HG03432 (cell line): ENCODE data around the gene DDX55.
"Not testable (repeated sequence)": the region's sequence is repeated elsewhere in the genome, so short reads cannot be mapped to it uniquely, and the experiment has no call there.

ENCODE experiments used
- ATAC-seq: cut with Tn5 transposase; IDR thresholded peaks from one replicate; pipeline ENCODE4 v1.9.1; 2021; ENCODE audit warnings: mild to moderate bottlenecking, moderate library complexity; ENCODE audit not compliant: unreplicated experiment

Gene DDX55

GRCh38 chr12:123601602-123602489 is at the start of gene DDX55:
Gene DDX55, plus strand, starts transcription at chr12:123602099. Its CDS starts 50 bp downstream, at chr12:123602149.
- ATAC-seq = peak; percentile 93

GRCh38 chr12:123554136-123554535 is 47.8 kb upstream of the DDX55 start:
- not testable (repeated sequence) for ATAC-seq

DNA sequence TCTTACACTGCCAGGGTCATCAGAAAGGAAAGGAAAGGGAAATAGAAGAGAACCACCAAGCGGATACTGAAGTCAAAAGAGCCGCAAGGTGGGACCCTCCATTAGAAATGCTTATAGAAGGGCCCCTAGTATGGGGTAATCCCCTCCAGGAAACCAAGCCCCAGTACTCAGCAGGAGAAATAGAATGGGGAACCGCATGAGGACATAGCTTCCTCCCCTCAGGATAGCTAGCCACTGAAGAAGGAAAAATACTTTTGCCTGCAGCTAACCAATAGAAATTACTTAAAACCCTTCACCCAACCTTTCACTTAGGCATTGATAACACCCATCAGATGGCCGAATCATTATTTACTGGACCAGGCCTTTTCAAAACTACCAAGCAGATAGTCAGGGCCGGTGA is 47.1 kb upstream of the DDX55 start:
- not testable (repeated sequence) for ATAC-seq

DNA sequence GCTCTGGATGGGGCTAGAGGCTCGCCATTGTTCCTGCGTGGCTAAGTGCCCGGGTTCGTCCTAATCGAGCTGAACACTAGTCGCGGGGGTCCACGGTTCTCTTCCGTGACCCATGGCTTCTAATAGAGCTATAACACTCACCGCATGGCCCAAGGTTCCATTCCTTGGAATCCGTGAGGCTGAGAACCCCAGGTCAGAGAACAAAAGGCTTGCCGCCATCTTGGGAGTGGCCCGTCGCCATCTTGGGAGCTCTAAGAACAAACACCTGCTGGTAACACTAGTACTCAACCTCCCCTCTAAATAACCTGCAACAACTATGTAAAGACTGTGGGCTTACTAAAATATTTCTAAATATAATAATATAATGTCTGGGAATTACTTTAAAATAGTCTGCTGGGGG is 43.4 kb upstream of the DDX55 start:
- not testable (repeated sequence) for ATAC-seq

DNA sequence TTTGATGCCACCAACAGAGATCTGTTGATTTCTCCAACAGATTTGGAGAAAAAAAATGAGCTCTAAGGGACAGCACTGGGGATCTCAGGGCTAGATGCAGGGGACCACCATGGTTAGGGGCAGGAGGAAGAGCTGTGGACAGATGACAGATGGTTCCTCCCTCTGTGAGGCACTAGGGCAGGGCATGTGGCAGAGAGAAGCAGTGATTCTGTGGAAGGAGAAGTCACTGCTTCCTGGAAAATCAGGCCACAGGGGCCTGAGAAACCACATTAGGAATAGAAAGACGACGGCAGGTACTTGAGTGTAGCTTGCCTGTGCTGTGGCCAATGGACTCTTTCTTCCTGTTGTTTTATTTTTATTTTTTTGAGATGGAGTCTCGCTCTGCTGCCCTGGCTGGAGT is 42.4 kb upstream of the DDX55 start:
- ATAC-seq = no peak

DNA sequence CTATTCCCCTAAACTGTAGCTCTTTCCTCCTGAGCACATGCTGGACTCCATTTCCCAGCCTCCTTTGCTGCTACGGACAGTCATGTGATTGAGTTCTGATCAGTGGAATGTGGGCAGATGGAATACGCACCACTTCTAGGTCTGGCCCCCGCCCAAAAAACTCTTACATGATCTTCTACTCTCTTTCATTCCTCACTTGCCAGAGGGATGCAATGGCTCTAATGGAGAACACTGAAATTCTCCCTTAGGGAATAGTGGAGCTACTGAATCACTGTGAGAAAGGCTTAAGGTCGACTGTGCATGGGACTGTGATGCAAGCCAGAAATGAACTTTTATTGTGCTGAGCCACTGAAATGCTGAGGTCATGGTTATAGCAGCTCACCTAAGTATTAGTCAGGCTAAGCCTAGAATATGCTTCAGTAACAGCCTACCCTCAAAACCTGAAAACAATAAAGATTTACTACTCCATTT is 30.5 kb upstream of the DDX55 start:
- ATAC-seq = no peak

GRCh38 chr12:123572391-123572790 is 29.5 kb upstream of the DDX55 start:
- no peak for ATAC-seq

DNA sequence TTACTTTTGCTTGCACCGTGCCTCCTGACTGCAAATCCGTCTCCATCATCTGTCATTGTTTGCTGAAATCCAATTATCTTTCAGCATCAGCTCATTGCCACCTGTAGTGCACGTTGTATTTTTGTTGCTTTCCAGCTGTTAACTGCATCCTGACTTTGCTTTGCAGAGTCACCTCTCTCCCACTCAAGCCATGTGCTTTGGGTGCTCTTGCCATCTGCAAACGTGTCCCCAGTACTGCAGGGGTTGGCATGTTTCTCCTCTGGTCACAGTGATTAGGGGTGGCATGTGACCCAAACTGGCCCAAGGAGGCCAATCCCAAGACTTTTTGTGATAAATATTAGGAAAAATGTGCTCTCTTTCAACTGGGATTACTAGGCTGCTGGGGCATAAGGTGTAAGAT is 28.0 kb upstream of the DDX55 start:
- no peak for ATAC-seq

DNA sequence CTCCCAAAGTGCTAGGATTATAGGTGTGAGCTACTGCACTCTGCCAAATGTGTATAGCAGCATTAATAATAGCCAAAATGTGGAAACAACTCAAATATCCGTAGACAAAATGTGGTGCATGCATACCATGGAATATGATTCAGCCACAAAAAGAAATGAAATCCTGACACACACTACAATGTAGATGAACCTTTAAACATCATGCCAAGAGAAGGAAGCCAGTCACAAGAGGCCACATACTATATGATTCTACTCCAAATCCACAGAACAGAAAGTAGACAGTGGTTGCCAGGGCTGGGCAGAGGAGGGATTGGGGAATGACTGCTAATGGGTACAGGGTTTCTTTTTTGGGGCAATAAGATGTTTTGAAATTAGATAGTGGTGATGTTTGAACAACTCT is 25.3 kb upstream of the DDX55 start:
- ATAC-seq = no peak

GRCh38 chr12:123578243-123578642 is 23.7 kb upstream of the DDX55 start:
- ATAC-seq = no peak

DNA sequence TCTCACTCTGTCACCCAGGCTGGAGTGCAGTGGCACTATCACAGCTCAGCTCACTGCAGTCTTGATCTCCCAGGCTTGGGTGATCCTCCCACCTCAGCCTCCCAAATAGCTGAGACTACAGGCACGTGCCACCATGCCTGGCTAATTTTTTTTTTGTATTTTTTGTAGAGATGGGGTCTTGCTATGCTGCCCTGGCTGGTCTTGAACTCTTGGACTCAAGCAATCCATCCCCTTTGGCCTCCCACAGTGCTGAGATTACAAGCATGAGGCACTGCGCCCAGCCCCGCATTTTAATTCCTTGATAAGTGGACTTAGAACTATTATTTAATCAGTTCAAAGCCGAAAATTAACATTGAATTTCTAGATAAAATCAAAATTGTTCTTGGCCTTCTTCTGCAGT is 23.1 kb upstream of the DDX55 start:
- not testable (repeated sequence) for ATAC-seq

DNA sequence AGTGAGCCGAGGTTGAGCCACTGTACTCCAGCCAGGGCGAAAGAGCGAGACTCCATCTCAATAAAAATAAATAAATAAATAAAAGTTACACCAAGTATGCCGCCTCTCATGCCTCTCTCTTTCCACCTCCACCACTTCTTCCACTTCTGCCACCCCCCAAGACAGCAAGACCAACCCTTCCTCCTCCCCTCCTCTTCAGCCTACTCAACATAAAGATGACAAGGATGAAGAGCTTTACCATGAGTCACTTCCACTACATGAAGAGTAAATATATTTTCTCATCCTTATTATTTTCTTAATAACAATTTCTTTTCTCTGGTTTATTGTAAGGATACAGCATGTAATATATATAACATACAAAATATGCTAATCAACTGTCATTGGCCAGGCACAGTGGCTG is 21.1 kb upstream of the DDX55 start:
- ATAC-seq = no peak

DNA sequence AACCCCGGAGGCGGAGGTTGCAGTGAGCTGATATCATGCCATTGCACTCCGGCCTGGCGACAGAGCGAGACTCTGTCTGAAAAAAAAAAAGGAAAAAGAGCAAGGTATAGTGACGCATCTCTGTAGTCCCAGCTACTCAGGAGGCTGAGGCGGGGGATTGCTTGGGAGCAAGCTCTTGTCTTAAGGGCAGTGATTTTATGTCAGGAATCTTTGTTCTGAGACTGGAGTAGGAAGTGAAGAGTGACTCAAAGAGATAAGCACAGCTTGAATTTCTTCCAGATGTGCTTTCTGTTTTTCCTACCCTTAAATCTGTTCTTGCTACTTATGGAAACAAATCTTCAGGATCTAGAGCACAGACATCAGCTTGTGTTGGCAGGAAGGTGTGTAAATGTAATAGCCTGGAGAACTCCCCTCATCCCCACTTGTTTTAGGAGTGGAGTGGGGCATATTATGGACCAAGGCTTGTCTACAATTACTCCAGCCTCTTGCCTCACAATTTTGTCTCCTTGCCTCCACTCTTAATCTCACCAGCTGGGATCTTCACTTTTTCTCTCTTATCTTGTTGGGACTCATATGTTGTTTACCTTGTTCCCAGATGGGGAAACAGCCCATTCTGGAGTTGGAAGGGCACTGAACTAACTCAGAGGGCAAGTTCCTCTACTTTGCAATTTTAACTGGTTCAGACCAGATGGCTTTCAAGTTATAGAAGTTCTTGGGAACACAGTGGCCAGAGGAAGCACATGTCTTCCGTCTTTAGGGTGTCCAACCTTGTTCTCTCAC is 10.0 kb upstream of the DDX55 start:
- ATAC-seq = no peak

GRCh38 chr12:123595729-123596128 is 6.2 kb upstream of the DDX55 start:
- ATAC-seq = no peak

GRCh38 chr12:123597100-123597499 is 4.8 kb upstream of the DDX55 start:
- ATAC-seq = no peak

- ATAC-seq = no peak
These were observed 3.4 kb upstream of the DDX55 start for GRCh38 chr12:123598522-123598921.

GRCh38 chr12:123599310-123599709 is 2.6 kb upstream of the DDX55 start:
- no peak for ATAC-seq

GRCh38 chr12:123599721-123600120 is 2.2 kb upstream of the DDX55 start:
- no peak for ATAC-seq

GRCh38 chr12:123602651-123603195 is 824 bp downstream of the DDX55 start:
- ATAC-seq = no peak

GRCh38 chr12:123603495-123603894 is 1.6 kb downstream of the DDX55 start:
- not testable (repeated sequence) for ATAC-seq

DNA sequence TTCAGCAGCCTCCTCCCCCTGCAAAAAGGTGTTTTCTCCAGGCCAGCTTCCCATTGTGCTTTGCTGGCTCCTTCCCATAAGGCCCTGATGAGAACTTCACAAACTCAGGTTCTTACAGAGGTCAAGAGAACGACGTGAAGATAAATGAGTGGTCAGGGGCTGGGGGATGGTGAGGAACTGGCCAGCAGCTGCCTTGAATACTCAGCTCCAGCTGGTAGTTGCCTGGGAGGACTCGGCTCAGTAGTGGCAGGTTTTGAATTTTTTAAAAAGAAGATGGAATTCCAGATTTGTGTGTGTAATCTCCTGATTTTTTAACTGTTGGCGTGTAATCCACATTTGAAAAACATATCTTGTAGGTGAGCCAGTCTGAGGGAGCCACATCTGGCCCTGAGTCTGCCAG is 5.9 kb downstream of the DDX55 start:
- no peak for ATAC-seq

DNA sequence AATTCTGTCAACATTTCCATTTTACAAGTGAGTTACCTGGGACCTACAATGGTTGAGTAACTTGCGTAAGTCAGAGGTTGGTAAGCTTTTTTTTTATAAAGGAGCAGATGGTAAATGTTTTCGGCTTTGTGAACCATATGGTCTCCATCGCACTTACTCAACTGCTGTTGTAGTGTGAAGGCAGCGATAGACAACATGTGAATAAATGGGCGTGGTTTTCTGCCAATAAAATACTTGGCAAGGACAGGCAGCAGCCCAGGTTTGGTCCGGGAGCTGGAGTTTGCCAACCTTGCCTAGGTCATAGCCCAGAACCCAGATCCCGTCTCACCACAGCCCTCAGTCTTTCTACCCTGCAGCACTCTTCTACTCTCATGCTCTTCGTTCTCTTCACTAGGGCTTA is 6.3 kb downstream of the DDX55 start:
- no peak for ATAC-seq
